Uterus (tissue), 2 donors: Measurements from ENCODE around the gene NDN.
A peak's percentile ranks its signal among the peaks of the same experiment; 100 is the strongest.

Source experiments
- CTCF ChIP-seq, 4 experiments: fragments of 200-600 bp in 2 of 4; fragments of 450-650 bp in 2 of 4; sonication (generic) in 2 of 4; IDR thresholded peaks; one replicate each; pipeline ENCODE4 v1.5.1; 2016 to 2019; ENCODE audit warnings: antibody characterized with exemption in 4 of 4, mild to moderate bottlenecking in 2 of 4, moderate library complexity in 1 of 4
- POLR2A ChIP-seq, 2 donors: fragments of 450-650 bp; IDR thresholded peaks; one replicate each; pipeline ENCODE4 v1.6.1; 2016; ENCODE audit warnings: antibody characterized with exemption in 2 of 2, mild to moderate bottlenecking in 1 of 2, moderate library complexity in 1 of 2

- TF ChIP-seq CTCF (IDR thresholded peaks at IDR 0.05): peak in 3 of 4 experiments; percentile 25 to 37 (median 29)
- TF ChIP-seq POLR2A (IDR thresholded peaks at IDR 0.05): no peak
These were observed 38.1 kb downstream of the NDN start for GRCh38 chr15:23648920-23649515.
